Astrocyte (in vitro differentiated cells and primary cell): Measurements from ENCODE around the gene TBC1D16. TPM values are rescaled to one million over a fixed set of nuclear protein-coding genes. Genes with fewer than 3 reads are reported as not detected.

ENCODE experiments used
- DNase-seq: peaks from one replicate; pipeline ENCODE4 v3.0.0-alpha.2; 2010; ENCODE audit warnings: low read depth
- FAIRE-seq: peaks from 2 replicates; lab custom pipeline; 2011; peaks lifted over from hg19 to GRCh38; lab: Jason Lieb, UNC
- H2AFZ ChIP-seq: 2 replicates; pipeline ENCODE4 v1.6.0; 2012; ENCODE audit warnings: low read depth, low read length, inconsistent platforms
- H3K27ac ChIP-seq: 2 replicates; pipeline ENCODE4 v1.5.1; 2011; ENCODE audit warnings: low read depth, low read length, inconsistent platforms
- H3K27me3 ChIP-seq: 2 replicates; pipeline ENCODE4 v1.6.0; 2011; ENCODE audit warnings: low read length, inconsistent platforms; ENCODE audit not compliant: insufficient read depth
- H3K36me3 ChIP-seq: 2 replicates; pipeline ENCODE4 v1.5.1; 2011; ENCODE audit warnings: low read length, inconsistent platforms; ENCODE audit not compliant: insufficient read depth
- H3K4me1 ChIP-seq: 2 replicates; pipeline ENCODE4 v1.5.1; 2011; ENCODE audit warnings: low read length, inconsistent platforms; ENCODE audit not compliant: insufficient read depth
- H3K4me2 ChIP-seq: 2 replicates; pipeline ENCODE4 v1.6.0; 2012; ENCODE audit warnings: low read length, inconsistent platforms
- H3K4me3 ChIP-seq: 2 replicates; pipeline ENCODE4 v1.5.1; 2011; ENCODE audit warnings: low read depth, mild to moderate bottlenecking, low read length, inconsistent platforms; ENCODE audit not compliant: insufficient read depth
- H3K79me2 ChIP-seq: 2 replicates; pipeline ENCODE4 v1.6.0; 2012; ENCODE audit warnings: mild to moderate bottlenecking, low read length, inconsistent platforms; ENCODE audit not compliant: insufficient read depth
- H3K9ac ChIP-seq: 2 replicates; pipeline ENCODE4 v1.6.0; 2012; ENCODE audit warnings: mild to moderate bottlenecking, low read length, inconsistent platforms
- H3K9me3 ChIP-seq: 2 replicates; pipeline ENCODE4 v1.5.1; 2012; ENCODE audit warnings: low read depth, mild to moderate bottlenecking, low read length, inconsistent platforms; ENCODE audit not compliant: insufficient read depth
- H4K20me1 ChIP-seq: 2 replicates; pipeline ENCODE4 v1.6.0; 2012; ENCODE audit warnings: low read length, inconsistent platforms; ENCODE audit not compliant: insufficient read depth
- H3K27ac Mint-ChIP-seq: one replicate; pipeline ENCODE4 v1.8.0; 2021; ENCODE audit warnings: mild to moderate bottlenecking, mixed read lengths; ENCODE audit not compliant: unreplicated experiment
- H3K27me3 Mint-ChIP-seq: one replicate; pipeline ENCODE4 v1.8.0; 2021; ENCODE audit warnings: low read depth, mixed read lengths; ENCODE audit not compliant: unreplicated experiment
- H3K36me3 Mint-ChIP-seq: one replicate; pipeline ENCODE4 v1.8.0; 2021; ENCODE audit warnings: low read depth, mixed read lengths; ENCODE audit not compliant: unreplicated experiment
- H3K4me1 Mint-ChIP-seq: one replicate; pipeline ENCODE4 v1.8.0; 2021; ENCODE audit warnings: low read depth, mixed read lengths; ENCODE audit not compliant: unreplicated experiment
- H3K4me3 Mint-ChIP-seq: one replicate; pipeline ENCODE4 v1.8.0; 2021; ENCODE audit warnings: mild to moderate bottlenecking, moderate library complexity, mixed read lengths; ENCODE audit not compliant: unreplicated experiment
- H3K9me3 Mint-ChIP-seq: one replicate; pipeline ENCODE4 v1.8.0; 2021; ENCODE audit warnings: mild to moderate bottlenecking, mixed read lengths; ENCODE audit not compliant: unreplicated experiment
- CTCF ChIP-seq: IDR thresholded peaks from 2 replicates; pipeline ENCODE4 v1.5.1; 2011; ENCODE audit warnings: low read depth, mild to moderate bottlenecking, inconsistent platforms, low read length, moderate library complexity; ENCODE audit not compliant: insufficient read depth
- EZH2 ChIP-seq: IDR thresholded peaks from 2 replicates; pipeline ENCODE4 v1.6.1; 2012; ENCODE audit warnings: mild to moderate bottlenecking, low read length, inconsistent platforms; ENCODE audit not compliant: insufficient read depth
- total RNA-seq: library from RNA; stranded (reverse); gene quantifications from 2 replicates; pipeline ENCODE4 v1.2.1, GENCODE V29; 2021

The TBC1D16 gene
- total RNA-seq, 1 donor from 2014 or later, result 37.6 TPM

- Histone ChIP-seq H3K9ac (no peak overlapping the region), H3K4me2 (no peak overlapping the region), H3K27ac (no peak overlapping the region), H3K79me2 (no peaks in the 10 kb centered on the region), H3K36me3 (no peaks in the 10 kb centered on the region), H3K4me3 (no peak overlapping the region), H2AFZ (no peak overlapping the region), H4K20me1 (no peaks in the 10 kb centered on the region), H3K27me3 (no peaks in the 10 kb centered on the region), H3K4me1 (no peaks in the 10 kb centered on the region), H3K9me3 (no peaks in the 10 kb centered on the region)
- Mint-ChIP-seq H3K27ac (no peak overlapping the region), H3K36me3 (peaks cover 13% of the 10 kb centered on the region), H3K4me1 (no peaks in the 10 kb centered on the region), H3K4me3 (no peak overlapping the region), H3K9me3 (no peaks in the 10 kb centered on the region), H3K27me3 (no peaks in the 10 kb centered on the region)
- FAIRE-seq, result no peak
- no peak for TF ChIP-seq CTCF
- no peak for TF ChIP-seq EZH2
- no peak for DNase-seq
Observed at GRCh38 chr17:80051681-80052080, 16.0 kb upstream of the TBC1D16 start.

GRCh38 chr17:80050706-80051105 is 15.0 kb upstream of the TBC1D16 start:
- H4K20me1 ChIP-seq, result no peaks in the 10 kb centered on the region
- no peaks in the 10 kb centered on the region for H3K4me1 ChIP-seq
- no peaks in the 10 kb centered on the region for H3K79me2 ChIP-seq
- Mint-ChIP-seq H3K27me3 (no peaks in the 10 kb centered on the region), H3K36me3 (peaks cover 16% of the 10 kb centered on the region), H3K4me3 (no peak overlapping the region), H3K9me3 (no peaks in the 10 kb centered on the region), H3K4me1 (no peaks in the 10 kb centered on the region), H3K27ac (no peak overlapping the region)
- no peak for FAIRE-seq
- no peak overlapping the region for H3K4me2 ChIP-seq
- no peaks in the 10 kb centered on the region for H3K27me3 ChIP-seq
- DNase-seq, result no peak
- no peak overlapping the region for H3K4me3 ChIP-seq
- no peaks in the 10 kb centered on the region for H3K9me3 ChIP-seq
- H2AFZ ChIP-seq, result no peak overlapping the region
- no peak overlapping the region for H3K9ac ChIP-seq
- H3K27ac ChIP-seq, result no peak overlapping the region
- H3K36me3 ChIP-seq, result no peaks in the 10 kb centered on the region
- no peak for TF ChIP-seq EZH2
- TF ChIP-seq CTCF, result no peak

DNA sequence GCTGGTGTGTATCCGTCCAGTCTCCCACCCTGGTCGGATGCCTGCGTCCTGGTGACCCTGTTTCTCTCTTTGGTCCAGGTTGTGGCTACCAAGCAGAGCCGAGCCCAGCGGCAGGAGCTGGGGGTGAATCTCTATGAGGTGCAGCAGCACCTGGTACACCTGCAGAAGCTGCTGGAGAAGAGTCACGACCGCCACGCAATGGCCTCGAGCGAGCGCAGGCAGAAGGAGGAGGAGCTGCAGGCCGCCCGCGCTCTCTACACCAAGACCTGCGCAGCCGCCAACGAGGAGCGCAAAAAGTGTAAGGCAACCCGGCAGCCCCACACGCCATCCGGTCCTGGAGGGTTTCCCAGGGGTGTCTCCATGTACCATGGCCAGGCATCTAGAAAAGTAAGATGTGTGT is 14.3 kb upstream of the TBC1D16 start:
- H3K4me2 ChIP-seq, result no peak overlapping the region
- H3K36me3 Mint-ChIP-seq, result peaks cover 16% of the 10 kb centered on the region
- no peaks in the 10 kb centered on the region for H4K20me1 ChIP-seq
- no peaks in the 10 kb centered on the region for H3K27me3 ChIP-seq
- no peak for TF ChIP-seq CTCF
- no peak for TF ChIP-seq EZH2
- no peaks in the 10 kb centered on the region for H3K4me1 ChIP-seq
- H3K27ac ChIP-seq, result no peak overlapping the region
- H3K9me3 Mint-ChIP-seq, result no peaks in the 10 kb centered on the region
- H3K4me3 Mint-ChIP-seq, result no peak overlapping the region
- FAIRE-seq (no peak), DNase-seq (no peak)
- no peaks in the 10 kb centered on the region for H3K36me3 ChIP-seq
- no peak overlapping the region for H2AFZ ChIP-seq
- H3K27me3 Mint-ChIP-seq, result no peaks in the 10 kb centered on the region
- H3K4me1 Mint-ChIP-seq, result no peaks in the 10 kb centered on the region
- H3K79me2 ChIP-seq, result no peaks in the 10 kb centered on the region
- H3K9me3 ChIP-seq, result no peaks in the 10 kb centered on the region
- H3K4me3 ChIP-seq, result no peak overlapping the region
- no peak overlapping the region for H3K9ac ChIP-seq
- no peak overlapping the region for H3K27ac Mint-ChIP-seq
